ENCODE data around the gene ATG3. TPM values are rescaled to one million over a fixed set of nuclear protein-coding genes. Genes with fewer than 3 reads are reported as not detected.

The ATG3 gene
- total and polyA plus RNA-seq, 2 of the 8 experiments (the other 6 are each of a cell fraction or from before 2014, with no cell fraction given) = 27.3 to 55.3 TPM

- TF ChIP-seq ZNF274 (IDR thresholded peaks at IDR 0.05; ENCODE audit: borderline replicate concordance, extremely low read depth, low read length) = no peak
- TF ChIP-seq EGR1 (IDR thresholded peaks at IDR 0.05; ENCODE audit: borderline replicate concordance, low read depth, low read length) = no peak
- TF ChIP-seq SRF (IDR thresholded peaks at IDR 0.05; ENCODE audit: low read depth, low read length) = no peak
These were observed 47.1 kb downstream of the ATG3 start (continued) for GRCh38 chr3:112514527-112515128.
